B cell (primary cell): Measurements from ENCODE around the gene NLGN1.

Experiments
- CTCF ChIP-seq: fragments of 200-600 bp; IDR thresholded peaks from one replicate; pipeline ENCODE4 v1.8.0; 2022; ENCODE audit warnings: antibody characterized with exemption, mild to moderate bottlenecking
- EZH2 ChIP-seq: IDR thresholded peaks from 2 replicates; pipeline ENCODE4 v1.6.1; 2012; ENCODE audit warnings: borderline replicate concordance, low read depth, mild to moderate bottlenecking, moderate library complexity, low read length; ENCODE audit not compliant: insufficient read depth, poor library complexity, severe bottlenecking

GRCh38 chr3:174329321-174329720 is 931.8 kb downstream of the NLGN1 start:
- TF ChIP-seq CTCF (no peak), EZH2 (no peak)
